Measurements from ENCODE around the gene BACH2.

BACH2 gene

DNA sequence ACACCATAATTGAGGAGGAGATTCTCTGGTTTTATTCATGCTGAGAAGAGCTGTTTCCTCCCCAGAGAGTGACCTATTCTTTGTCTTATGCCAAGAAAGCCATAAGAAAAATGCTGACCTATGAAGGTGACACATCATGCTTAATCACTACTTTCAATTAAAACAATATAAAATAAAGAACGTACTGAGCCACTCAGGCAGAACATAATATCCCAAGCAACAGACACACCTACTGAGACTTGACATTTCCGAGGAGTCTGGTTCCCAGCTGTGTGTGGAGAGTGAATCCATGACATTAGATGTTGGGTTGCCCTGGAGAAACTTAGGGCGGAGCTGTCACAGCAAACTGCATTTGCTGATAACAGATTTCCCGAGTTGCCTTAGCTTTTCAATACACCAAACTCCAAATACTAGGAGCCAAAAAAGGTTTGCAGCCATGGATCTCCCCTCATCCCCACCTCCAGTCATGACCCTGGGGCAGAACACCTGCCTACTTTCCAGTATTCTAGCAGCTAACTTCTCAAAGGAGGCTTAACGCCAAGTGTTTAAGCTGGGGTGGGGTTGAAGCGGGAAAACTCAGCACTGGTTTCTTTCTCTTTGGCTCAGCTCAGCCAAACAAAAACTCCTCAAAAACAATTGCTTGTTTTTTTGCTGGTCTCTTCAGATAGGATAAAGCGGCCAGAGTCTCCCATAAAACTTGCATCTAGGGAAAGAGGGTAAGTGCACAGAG, 92.2 kb downstream of the BACH2 start:
- no peak for DNase-seq

DNA sequence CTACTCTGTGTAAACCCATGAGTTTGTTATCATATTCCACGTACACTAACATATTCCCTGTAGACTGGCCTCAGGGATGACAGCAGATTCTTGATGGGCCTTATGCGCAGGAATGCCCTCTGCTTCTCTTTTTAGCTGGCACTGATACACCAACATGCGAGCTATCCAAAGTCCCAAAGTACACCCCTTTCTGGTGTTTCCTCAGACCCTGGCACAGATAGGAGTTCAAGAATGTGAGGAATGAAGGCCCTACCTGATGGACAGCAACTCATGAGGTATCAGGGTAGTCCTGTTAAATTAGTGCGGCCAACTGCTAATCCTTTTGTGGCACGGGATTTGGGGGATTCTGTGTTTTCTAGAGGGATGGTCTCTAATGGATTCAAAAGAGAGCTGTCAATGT, 93.0 kb downstream of the BACH2 start:
- no peak for DNase-seq

DNA sequence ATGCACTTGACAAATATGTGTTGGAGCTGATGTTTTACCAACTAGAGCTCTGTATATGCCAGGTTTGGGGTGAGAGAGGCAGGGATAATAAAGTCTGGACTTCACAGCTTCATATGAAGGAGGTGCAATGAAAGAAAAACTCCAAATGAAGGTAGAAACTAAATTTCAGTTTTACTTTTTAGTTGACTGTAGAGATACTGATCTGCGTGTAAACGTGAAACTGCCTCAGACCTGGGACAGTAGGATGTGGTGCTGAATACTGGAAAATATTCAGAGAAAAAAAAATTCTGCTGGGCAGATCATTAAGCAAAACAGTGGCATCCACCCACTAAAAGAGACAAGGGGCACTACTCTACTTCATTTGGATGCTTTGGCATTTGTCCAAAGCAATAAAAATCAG, 94.5 kb downstream of the BACH2 start:
- no peak for DNase-seq

DNA sequence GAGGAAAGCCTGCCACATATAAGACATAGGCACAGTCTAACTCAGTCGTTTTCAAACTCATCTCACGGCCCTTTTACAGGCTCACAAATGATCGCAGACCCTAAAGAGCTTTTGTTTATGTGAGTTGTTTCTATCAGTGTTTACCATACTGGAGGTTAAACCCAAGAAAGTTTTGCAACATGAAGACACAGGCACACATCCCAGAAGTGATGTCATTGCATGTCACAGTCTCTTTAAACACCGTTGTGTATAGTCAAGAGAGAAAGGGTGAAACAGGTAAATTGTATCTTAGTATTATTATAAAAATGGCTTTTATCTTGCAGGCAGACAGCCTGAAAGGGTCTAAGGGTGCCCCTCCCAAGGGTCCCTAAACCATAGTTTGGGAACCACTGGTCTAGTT, 96.7 kb downstream of the BACH2 start:
- no peak for DNase-seq

DNA sequence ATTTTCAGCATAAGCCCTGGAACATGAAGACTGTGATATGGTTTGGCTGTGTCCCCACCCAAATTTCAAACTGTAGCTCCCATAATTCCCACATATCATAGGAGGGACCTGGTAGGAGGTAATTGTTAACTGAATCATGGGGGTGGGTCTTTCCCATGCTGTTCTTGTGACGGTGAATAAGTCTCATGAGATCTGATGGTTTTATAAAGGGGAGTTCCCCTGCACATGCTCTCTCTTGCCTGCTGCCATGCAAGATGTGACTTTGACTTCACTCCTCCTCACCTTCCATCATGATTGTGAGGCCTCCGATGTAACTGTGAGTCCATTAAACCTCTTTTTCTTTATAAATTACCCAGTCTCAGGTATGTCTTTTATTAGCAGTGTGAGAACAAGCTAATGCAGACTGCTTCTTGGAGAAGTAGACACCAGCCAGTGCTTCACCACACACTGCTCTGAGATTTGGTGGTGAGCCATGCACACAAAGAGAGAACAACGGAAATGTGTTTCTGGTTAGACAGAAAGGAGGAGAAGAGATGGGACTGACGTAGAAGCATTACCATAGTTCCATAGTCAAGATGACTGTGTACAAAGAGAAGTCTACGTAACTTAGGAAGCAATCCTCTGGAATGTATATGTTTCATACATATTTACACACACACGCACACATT, 97.8 kb downstream of the BACH2 start:
- DNase-seq = no peak

DNA sequence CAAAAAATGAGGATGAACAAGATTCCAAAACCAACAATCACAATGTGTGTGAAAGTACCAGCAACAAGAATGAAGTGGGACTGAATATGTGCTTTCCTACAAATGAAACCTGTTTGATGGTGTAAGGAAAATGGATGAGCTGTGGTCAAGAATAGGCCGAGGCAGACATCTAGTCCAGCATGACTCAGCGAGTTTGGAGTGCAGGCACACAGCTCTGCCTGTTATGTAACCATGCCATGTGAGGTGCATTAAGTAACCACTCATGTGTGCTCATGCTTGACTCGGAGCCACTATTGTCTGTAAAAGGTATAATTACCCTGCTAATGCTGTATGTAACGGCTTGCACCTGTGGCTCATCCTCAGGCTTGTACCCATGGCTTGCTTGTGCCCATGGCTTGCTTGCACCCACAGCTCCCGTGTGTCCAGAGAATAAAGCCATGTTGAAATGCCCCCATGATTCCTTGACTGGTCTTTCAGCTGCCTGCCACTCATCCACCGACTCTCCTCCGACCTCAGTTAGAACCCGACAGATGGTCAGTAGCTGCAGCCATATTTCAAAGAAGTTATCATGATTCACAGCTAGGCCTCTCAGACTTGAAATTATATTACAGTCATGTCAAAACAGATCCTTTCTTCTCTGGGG, 98.7 kb downstream of the BACH2 start:
- no peak for DNase-seq

DNA sequence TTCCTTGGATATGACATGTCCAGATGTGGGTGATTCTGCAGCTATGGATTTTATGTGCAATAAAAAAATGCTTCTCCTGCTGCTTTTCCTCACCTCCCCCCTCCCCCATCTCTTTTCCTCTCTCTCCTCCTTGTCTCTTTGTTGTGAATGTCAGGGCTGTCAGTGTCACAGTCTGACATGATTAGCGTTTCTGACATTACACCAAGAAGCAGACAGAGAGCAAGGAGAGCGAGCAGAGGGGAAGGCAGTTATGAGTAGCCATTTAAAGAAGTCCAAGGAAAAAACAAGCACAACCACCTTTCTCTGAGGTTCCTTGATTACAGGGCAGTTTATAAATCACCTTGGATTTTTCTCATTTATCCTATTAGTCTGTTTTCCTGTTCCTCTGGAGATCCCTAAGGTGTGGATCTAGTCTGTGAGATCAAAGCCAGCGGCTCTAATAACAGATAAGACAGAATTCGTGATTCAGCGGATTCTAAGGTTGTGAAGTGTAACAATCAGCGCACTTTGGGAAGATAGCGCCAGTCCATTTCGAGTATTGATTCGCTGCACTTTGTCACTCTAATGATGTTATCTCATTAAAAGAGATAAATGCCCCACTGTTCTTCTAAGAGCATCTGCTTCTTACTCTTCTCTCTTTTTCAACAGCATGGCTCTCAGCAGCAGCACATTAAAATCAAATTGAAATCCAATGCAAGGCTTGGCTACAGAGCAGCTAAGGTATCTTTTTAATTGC, 101.4 kb downstream of the BACH2 start:
- no peak for DNase-seq

DNA sequence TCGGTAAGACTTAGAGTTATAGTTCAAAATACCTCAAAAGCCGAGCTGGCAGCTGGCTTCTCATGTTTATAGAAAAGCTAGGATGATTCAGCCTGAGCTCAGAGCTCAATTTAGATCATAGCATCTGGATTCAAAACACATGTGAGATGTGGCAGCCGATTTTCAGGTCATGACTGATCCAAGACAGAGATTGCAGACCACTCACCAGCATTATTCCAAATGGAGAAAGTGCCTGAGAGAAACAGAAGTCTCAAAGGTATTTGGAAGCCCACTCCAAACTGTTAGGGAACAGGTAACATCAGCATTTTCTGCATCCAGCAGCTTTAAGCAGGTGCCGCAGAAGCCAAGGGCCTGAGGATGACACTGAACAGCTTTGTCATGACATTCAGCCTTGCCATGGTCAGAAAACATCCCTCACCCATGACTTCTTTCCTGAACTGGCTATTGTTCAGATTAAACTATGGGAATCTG, 102.2 kb downstream of the BACH2 start:
- no peak for DNase-seq

DNA sequence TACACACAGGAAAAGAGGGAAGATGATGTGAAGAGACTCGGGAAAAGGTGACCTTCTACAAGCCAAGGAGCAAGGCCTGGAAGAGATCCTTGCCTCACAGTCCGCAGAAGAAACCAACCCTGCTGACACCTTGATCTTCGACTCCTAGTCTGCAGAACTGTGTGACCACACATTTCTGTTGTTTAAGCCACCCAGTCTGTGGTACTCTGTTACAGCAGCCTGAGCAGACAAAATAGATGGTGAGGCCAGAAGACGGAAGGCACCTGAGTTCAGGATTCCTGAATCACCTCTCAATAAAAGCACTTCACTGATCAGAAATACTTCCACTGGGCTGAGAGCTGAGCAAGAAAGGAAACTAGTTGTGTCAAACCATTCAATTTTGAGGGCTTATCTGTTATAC, 103.3 kb downstream of the BACH2 start:
- DNase-seq = no peak

DNA sequence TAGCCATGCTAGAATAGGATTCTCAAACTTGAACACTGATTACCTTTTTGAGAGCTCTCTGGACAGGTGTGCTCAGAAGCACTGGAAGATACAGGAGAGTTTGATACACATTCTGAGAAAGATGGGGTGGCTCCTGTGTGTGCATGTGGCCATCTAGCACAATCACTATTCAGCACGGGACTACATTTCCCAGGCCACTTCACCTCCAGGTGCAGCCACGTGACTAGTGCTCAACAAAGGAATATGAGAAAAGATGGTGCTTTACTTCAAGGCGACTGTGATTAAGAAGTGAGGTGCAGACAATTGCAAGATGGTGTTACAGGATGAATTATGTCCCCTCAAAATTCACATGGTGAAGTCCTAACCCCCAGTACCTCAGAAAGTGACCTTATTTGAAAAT, 103.8 kb downstream of the BACH2 start:
- no peak for DNase-seq

DNA sequence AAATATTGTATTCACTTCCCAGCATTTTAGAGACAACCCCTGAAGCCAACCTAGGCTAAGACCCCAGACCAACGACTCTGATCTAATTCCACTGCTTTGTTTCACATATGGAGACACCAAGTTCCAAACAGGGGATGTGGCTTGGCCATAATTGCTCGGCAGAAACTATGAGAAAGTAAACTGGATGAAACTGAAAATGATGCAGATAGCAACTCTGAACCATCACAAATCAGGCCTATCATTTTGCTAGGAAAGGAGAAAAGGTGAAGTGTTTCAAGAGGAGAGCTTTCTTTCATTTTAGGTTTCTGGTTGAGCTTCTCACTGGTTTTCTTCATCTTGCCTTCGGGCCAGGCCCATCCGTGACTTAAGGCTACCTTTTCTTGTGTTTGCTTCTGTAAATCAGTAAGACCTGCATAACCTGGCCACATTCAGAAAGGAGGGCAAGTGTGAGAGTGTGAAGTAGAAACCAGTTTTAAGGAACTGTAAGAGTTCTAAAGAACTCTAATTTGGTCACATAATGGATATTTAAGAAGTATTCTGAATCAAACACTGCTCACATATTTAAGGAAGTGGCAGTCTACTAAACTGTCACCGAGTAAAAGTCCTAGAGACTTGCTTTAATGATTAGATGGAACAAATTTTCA, 105.8 kb downstream of the BACH2 start:
- no peak for DNase-seq

DNA sequence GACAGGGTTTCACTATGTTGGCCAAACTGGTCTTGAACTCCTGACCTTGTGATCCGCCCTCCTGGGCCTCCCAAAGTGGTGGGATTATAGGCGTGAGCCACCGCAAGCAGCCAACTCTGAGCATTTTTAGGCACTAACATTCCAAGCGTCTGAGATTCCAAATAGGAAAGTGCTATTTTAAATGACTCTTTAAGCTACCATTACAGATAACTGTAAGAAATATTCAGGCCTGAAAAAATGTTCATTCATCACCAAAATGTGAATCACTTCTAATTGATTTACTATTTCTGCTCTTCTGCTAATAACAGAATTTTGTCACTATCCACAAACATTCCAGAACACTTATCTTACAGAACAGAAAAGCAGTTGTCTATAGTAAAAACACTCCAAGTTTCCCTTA, 106.5 kb downstream of the BACH2 start:
- DNase-seq = no peak

DNA sequence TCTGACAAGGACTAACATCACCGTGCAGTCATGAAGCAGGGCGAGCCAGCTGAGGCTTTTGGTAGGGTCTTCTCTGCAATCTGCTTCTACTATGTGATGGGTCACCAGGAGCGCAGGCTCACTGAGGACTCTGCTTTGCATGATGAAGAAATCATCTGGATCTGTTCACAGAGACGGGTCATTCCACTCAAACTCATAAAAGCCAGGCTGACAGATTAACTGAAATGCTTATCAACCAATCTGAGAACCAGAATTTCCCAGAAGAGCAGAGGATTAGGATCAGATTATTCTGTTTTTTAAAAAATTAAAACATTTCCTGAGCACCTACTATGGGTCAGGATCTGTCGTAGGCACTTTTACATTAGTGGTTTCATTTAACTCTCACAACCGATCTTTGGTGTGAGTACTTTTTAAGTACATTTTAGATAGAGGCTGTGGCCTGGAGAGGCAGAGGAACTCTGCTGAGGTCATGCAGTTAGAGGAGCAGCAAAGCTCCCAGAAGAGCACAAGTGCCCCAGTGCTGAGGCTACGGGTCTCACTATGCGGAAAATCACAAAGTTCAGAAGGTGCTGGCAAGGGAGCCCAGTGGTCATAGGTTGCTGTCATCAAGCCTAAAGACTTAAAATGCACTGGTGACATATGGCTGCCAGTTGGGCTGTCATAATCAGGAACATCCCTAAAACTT, 109.1 kb downstream of the BACH2 start:
- no peak for DNase-seq

DNA sequence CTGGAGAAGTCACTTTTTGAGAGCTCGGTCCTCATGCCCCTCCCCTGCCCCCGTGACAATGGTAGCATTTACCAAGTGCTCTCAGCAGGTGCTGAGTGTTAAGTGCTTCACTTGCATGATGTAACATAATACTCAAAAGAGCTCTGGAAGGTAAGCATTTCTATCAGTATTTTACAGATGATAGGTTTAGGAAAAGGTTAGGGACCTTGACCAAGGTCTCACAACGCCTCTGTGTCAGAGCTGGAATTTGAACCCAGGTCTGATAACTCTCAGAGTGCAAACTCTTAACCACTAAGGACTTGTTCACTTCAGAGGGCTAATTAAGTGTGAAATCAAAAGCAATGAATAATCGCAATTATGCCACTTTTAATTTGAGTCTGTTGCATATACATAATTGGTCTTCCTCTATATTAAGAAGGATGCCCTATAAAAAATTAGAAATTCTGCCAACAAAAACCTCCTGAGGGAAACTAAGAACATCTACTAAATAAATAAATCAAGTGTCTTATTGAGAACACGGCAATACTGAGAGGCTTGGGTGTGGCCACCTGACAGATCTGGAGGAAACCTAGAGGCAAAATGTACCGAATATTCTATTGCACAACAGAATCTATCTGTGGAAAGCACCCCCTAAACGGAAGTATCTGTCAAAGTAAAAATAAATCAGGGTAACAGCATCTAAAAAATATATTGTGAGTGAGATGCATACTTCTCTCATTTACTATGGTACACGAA, 109.8 kb downstream of the BACH2 start:
- peak; percentile 43 for DNase-seq

DNA sequence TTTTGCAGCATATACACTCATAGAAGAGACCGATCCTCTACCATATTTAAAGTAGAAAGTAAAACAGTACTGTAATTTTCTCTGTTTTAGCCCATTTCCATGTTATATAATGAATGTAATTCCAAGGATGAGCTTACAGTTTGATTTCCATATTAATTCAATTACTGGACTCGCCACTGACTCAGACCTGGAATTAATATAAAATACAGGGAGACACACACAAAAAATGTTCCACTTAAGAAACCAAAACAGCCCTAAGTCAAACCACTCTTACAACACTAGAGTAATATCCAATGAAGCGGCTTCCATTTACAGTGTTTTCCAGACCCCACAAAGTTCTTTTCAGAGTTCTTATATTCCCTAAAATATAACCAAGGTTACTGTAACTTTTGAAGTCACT, 110.6 kb downstream of the BACH2 start:
- no peak for DNase-seq

DNA sequence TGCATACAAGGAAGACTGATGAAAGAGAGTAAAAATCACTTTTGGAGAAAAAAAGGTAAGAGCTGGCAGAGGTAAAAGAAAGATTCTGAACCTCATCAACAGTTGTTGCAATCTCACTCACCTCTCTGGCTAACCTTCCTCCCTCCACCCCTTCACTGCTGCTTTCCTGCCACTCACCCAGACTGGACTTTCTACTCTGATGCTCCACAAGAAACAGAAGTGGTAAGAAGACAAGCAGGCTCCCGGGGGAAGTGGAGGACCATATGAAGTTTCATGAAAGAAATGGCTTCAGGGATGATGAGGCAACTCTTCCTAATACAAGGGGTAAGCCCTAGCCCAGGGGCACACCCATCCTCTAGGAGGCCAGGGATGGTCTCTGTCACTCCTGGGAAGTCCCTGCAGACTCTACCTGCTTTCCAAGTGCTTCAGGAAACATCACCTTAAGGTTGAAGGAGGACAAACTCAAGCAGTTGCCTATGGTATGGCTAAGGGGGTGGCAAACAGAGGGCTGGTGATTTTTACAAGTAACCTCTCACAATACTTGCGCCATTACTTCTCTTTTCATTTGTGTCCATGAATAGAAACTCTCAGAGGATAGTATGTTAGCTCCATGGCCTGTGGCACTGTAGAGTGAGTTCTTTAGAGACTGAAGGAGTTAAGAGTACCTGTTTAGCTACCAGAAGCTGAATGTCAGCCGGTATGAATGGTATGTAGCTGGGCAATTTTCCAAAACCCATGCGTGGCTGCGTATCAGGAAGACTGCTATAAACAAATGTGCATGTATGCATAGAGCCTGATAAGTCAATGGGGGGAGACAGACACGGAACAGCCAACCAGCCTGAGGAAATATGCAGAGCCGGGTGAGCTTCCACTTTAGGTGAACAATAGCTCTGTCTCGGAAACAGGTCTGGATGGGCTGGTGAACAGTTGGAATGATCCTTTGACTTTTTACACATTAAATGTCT, 112.0 kb downstream of the BACH2 start:
- DNase-seq = no peak

DNA sequence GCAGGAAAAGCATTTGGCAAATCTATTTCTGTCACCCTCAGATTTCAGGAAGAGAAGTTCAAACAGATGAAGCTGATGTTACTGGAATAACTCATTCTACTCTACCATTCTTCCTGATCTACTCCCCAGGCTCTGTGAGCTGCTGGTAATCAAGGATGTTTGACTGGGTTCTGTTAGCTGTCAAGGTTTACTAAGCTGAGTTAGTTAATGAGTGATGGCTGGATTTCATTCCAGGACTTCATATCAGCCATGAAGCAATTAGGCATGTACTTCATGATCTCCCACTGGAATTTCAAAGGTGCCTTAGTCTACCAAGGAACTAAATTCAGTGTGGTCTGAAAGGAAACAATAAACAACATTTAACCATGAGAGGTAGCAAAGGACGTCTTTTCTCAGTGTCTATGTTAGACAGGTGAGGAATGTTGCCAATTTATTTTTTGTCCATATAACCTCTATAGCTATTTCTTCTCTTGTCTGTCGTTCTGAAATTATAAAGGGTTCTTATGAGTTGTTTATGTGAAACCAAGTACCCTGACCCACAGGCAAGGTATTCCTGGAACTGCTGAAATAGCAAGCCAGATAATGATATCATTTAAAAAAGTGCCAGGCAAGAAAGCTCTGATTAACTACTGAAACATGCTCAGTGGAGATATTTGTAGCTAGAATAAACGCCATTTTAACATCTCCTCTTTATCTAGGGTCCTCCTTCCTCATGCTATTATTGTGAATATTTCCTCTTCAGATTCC, 112.9 kb downstream of the BACH2 start:
- DNase-seq = no peak

DNA sequence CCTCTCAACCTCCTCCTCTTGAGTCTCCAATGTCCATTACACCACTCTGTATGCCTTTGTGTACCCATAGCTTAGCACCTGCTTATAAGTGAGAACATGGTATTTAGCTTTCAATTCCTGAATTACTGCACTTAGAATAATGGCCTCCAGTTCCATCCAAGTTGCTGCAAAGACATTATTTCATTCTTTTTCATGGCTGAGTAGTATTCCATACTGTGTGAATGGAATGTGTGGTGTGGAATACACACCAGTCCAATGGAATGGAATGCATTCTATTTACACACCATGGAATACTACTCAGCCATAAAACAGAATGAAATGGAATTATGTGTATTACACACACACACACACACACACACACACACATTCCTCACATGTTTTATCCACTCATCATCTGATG, 116.1 kb downstream of the BACH2 start:
- DNase-seq = no peak
